Sigmoid colon (tissue), 7 donors: ENCODE results near the gene PDZRN4. TPM values are rescaled to one million over a fixed set of nuclear protein-coding genes. Genes with fewer than 3 reads are reported as not detected.
"Not testable (repeated sequence)": the region's sequence is repeated elsewhere in the genome, so short reads cannot be mapped to it uniquely, and the experiment has no call there.

ENCODE experiments used
- DNase-seq: peaks from one replicate; pipeline ENCODE4 v3.0.0-alpha.2; 2019
- H3K27ac ChIP-seq, 4 donors: fragments of 200-600 bp; sonication (generic); one replicate each; pipeline ENCODE4 v1.5.1; 2016 to 2019; ENCODE audit warnings: mild to moderate bottlenecking in 1 of 4
- H3K27me3 ChIP-seq, 3 donors: fragments of 200-600 bp; sonication (generic); one replicate each; pipeline ENCODE4 v1.5.1; 2019; ENCODE audit warnings: mild to moderate bottlenecking in 1 of 3
- H3K36me3 ChIP-seq, 4 donors: fragments of 200-600 bp; sonication (generic); one replicate each; pipeline ENCODE4 v1.5.1; 2016 to 2019
- H3K4me1 ChIP-seq, 4 donors: fragments of 200-600 bp; sonication (generic); one replicate each; pipeline ENCODE4 v1.5.1; 2017 to 2019
- H3K4me3 ChIP-seq, 4 donors: fragments of 200-600 bp; sonication (generic); one replicate each; pipeline ENCODE4 v1.5.1; 2017 to 2019; ENCODE audit warnings: mild to moderate bottlenecking in 2 of 4, moderate library complexity in 1 of 4
- H3K9me3 ChIP-seq, 4 donors: fragments of 200-600 bp in 3 of 4; sonication (generic) in 3 of 4; one replicate each; pipeline versions ENCODE4 v1.5.1 to v1.6.1; 2013 to 2019
- EP300 ChIP-seq, 4 donors: sonication (generic); formaldehyde crosslinking; IDR thresholded peaks; one replicate each; pipeline ENCODE4 v1.6.1; 2017; ENCODE audit warnings: antibody characterized with exemption in 4 of 4
- POLR2A ChIP-seq, 2 donors: fragments of 450-650 bp; IDR thresholded peaks; one replicate each; pipeline ENCODE4 v1.6.1; 2016; ENCODE audit warnings: antibody characterized with exemption in 2 of 2, mild to moderate bottlenecking in 2 of 2, moderate library complexity in 2 of 2
- POLR2AphosphoS5 ChIP-seq, 4 donors: sonication (generic); formaldehyde crosslinking; IDR thresholded peaks; one replicate each; pipeline ENCODE4 v1.6.1; 2017; ENCODE audit warnings: antibody characterized with exemption in 4 of 4
- WGBS, 2 donors: extraction: QIAGEN DNeasy Blood & Tissue Kit; methylation state at CpG; one replicate each; pipeline ENCODE4 v1.1.7; 2013; 5-methylcytosine and 5-hydroxymethylcytosine counted together
- intact Hi-C: fragments of 100-400 bp; cut with DNase I; formaldehyde crosslinking; loops from one replicate; pipeline ENCODE4 v1.15.1; 2023
- polyA plus RNA-seq, 3 donors: library from polyadenylated mRNA; stranded (reverse); fragments of 200-250 nt; gene quantifications; one replicate each; pipeline ENCODE4 v1.2.3, GENCODE V29; 2013
- total RNA-seq, 4 donors: library from RNA; depleted of rRNA; stranded (reverse); fragments of >200 nt; gene quantifications; one replicate each; pipeline ENCODE4 v1.1.0, GENCODE V29; 2016
- TF ChIP-seq, protein P1 (sequence below), 4 experiments: fragments of 450-650 bp in 3 of 4; fragments of 200-600 bp in 1 of 4; IDR thresholded peaks; one replicate each; pipeline ENCODE4 v1.5.1; 2016 to 2019; ENCODE audit warnings: antibody characterized with exemption in 4 of 4, mild to moderate bottlenecking in 3 of 4, moderate library complexity in 2 of 4
- donor health status: healthy with polysubstance abuse.
- donor health status: Bipolar disorder and iron deficiency.
- donor health status: healthy.

PDZRN4 gene
- total and polyA plus RNA-seq, 7 donors = 0.23 to 98.1 (median 71.5) TPM

DNA sequence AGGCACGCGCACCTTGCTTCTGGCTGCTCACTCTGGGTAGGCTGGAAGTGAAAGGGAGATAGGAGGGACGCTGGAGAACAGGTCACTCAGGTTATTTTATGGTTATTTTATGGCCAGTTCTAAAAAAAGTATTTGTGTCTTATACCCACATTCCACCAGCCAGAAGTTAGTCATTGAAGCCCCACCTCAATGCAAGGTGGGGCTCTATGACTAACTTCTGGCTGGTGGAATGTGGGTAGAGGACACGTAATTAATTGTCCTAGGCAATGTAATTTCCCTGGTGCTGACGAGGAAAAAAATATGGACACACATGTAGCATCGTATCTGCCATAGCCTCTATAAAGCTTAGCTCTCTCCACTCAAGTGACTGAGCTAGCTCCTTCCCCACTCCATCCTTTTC, 104.9 kb downstream of the PDZRN4 start:
- WGBS, 2 donors = 28 to 73% methylated on average over 6 of the region's 6 CpGs
- intact Hi-C loops = no loop called here

DNA sequence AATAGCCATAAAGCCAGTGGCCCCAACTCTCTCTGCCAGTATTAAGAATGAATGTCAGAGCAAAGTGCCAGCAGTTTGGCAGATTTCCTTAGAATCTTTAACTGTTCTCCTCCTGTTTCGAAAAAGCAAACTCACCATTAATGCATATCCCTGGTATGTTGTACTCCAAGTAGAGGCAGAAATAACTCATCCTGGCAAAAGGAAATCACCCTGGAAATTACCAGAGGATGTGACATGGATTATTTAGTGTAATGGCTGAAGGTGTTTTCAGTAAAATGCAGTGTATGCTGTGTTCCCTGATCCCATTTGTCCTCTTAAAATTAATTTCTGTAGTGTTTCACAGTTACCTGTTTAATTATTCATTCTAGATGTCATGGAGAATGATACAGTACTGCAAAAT, 105.3 kb downstream of the PDZRN4 start:
- no peak for DNase-seq
- intact Hi-C loops = no loop called here
- Histone ChIP-seq H3K9me3 (no peaks in the 10 kb centered on the region), H3K36me3 (no peaks in the 10 kb centered on the region), H3K27me3 (no peaks in the 10 kb centered on the region), H3K4me3 (no peak overlapping the region), H3K27ac (no peak overlapping the region), H3K4me1 (peaks cover 0 to 27% (median 0%) of the 10 kb centered on the region in 4 donors)
- no peak for TF ChIP-seq EP300 (IDR thresholded peaks at IDR 0.05)
- whole genome bisulfite sequencing, 2 donors = 83 to 88% methylated on average over 1 of the region's 1 CpG

More for the DNA sequence above, 104.9 kb downstream of the PDZRN4 start:
- Histone ChIP-seq H3K27me3 (no peaks in the 10 kb centered on the region), H3K4me3 (no peak overlapping the region), H3K4me1 (peaks cover 0 to 30% (median 2%) of the 10 kb centered on the region in 4 donors), H3K9me3 (no peaks in the 10 kb centered on the region), H3K27ac (no peak overlapping the region), H3K36me3 (no peaks in the 10 kb centered on the region)
- TF ChIP-seq POLR2AphosphoS5 (IDR thresholded peaks at IDR 0.05) (no peak), EP300 (IDR thresholded peaks at IDR 0.05) (no peak), POLR2A (IDR thresholded peaks at IDR 0.05) (no peak)
- TF ChIP-seq, protein P1, sequence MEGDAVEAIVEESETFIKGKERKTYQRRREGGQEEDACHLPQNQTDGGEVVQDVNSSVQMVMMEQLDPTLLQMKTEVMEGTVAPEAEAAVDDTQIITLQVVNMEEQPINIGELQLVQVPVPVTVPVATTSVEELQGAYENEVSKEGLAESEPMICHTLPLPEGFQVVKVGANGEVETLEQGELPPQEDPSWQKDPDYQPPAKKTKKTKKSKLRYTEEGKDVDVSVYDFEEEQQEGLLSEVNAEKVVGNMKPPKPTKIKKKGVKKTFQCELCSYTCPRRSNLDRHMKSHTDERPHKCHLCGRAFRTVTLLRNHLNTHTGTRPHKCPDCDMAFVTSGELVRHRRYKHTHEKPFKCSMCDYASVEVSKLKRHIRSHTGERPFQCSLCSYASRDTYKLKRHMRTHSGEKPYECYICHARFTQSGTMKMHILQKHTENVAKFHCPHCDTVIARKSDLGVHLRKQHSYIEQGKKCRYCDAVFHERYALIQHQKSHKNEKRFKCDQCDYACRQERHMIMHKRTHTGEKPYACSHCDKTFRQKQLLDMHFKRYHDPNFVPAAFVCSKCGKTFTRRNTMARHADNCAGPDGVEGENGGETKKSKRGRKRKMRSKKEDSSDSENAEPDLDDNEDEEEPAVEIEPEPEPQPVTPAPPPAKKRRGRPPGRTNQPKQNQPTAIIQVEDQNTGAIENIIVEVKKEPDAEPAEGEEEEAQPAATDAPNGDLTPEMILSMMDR (IDR thresholded peaks at IDR 0.05) = no peak
- no peak for DNase-seq

DNA sequence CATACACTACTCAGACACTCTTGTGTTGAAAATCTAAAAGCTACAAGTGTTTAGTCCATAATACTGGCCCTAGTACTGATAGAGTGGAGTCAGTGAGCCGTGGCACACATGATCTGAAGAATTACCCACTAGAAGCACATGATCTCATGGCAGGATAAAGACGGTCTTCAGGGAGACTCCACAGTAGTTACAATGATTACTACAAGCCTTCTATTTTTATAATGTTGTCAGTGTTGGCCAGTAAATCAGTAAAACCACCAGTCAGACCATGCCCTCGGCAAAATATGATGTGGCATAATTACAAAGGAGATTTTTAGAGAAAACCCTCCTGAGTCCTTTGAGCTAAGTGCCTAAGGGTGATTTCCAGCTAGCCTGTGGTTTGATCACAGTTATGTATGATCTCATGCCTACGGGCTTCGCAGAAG, 114.9 kb downstream of the PDZRN4 start:
- Histone ChIP-seq H3K4me1 (peaks cover 0 to 36% (median 15%) of the 10 kb centered on the region in 4 donors), H3K27me3 (no peaks in the 10 kb centered on the region), H3K27ac (no peak overlapping the region), H3K4me3 (no peak overlapping the region), H3K36me3 (no peaks in the 10 kb centered on the region), H3K9me3 (no peaks in the 10 kb centered on the region)
- intact Hi-C loops = no loop called here
- no peak for DNase-seq
- WGBS, 2 donors = 84 to 88% methylated on average over 5 of the region's 5 CpGs
- TF ChIP-seq POLR2AphosphoS5 (IDR thresholded peaks at IDR 0.05) (no peak), POLR2A (IDR thresholded peaks at IDR 0.05) (no peak), EP300 (IDR thresholded peaks at IDR 0.05) (no peak)
- TF ChIP-seq, protein P1 (IDR thresholded peaks at IDR 0.05) = no peak

DNA sequence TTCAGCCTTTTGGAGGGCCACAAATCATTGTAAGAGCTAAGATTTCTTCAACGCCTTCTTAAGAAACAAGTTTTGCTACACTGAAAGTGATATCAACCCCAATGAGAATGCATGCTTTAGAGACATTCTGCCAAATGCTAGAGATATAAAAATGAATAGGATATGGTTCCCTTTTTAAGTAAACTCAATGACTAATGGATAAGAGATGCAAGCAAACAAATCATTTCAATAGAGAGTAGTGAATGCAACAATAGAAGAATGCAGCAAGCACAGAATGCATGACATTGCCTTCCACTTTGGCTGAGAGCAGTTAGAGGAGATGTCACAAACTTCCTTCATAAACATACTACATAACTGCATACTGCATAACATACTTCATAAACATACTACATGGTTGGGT, 116.4 kb downstream of the PDZRN4 start:
- no peak for DNase-seq
- Histone ChIP-seq H3K4me1 (peaks cover 0 to 24% (median 9%) of the 10 kb centered on the region in 4 donors), H3K9me3 (no peaks in the 10 kb centered on the region), H3K36me3 (no peaks in the 10 kb centered on the region), H3K4me3 (no peak overlapping the region), H3K27ac (no peak overlapping the region), H3K27me3 (no peaks in the 10 kb centered on the region)
- TF ChIP-seq, protein P1 (IDR thresholded peaks at IDR 0.05) = no peak
- TF ChIP-seq EP300 (IDR thresholded peaks at IDR 0.05) (no peak), POLR2AphosphoS5 (IDR thresholded peaks at IDR 0.05) (no peak), POLR2A (IDR thresholded peaks at IDR 0.05) (no peak)
- 85 to 86% methylated on average over 1 of the region's 1 CpG for WGBS, 2 donors
- intact Hi-C loops = no loop called here

DNA sequence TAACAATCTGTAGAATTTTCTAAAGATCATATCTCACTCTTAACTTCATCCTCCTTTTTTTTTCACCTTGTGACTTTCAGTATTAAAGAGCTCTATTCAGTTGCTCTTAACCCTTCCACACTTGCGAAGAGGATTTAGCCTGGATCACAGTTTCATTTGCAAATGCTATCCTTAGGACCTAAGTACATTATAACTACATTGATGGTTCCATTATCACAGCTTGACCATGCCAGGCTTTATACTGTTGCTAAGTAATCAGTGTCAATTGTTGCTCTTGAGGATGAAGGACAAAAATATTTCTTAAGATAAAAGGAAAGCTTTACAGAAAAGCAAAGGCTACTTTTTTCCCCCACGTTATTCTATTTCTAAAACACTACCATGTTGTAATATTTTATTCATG, 122.2 kb downstream of the PDZRN4 start:
- 76 to 92% methylated on average over 2 of the region's 2 CpGs for WGBS, 2 donors
- no peaks in the 10 kb centered on the region for H3K9me3 ChIP-seq
- intact Hi-C loops = no loop called here
- H3K27ac ChIP-seq = no peak overlapping the region
- no peak overlapping the region for H3K4me3 ChIP-seq
- no peaks in the 10 kb centered on the region for H3K27me3 ChIP-seq
- TF ChIP-seq POLR2A (IDR thresholded peaks at IDR 0.05) = no peak
- H3K4me1 ChIP-seq = no peaks in the 10 kb centered on the region
- H3K36me3 ChIP-seq = peaks cover 0 to 5% (median 0%) of the 10 kb centered on the region in 4 donors
- no peak for DNase-seq

DNA sequence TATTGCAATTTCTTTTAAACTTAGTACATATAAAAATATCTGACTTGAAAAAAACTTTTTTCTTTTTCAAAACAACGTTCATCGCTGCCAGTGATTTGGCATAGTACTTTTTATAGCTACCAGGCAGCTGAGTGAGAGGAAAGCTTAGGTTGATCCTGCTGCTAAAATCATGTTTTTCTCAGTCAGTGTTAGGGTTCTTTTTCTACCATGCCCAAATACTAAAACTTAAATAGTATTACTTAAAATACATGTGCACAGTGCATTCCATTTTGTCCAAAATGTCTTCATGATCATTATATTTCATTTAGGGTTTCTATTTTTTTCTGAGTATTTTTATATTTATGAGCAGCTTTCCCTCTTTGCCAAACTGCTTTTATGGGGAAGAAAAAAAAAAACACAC, 123.8 kb downstream of the PDZRN4 start:
- Histone ChIP-seq H3K4me1 (no peaks in the 10 kb centered on the region), H3K36me3 (peaks cover 0 to 5% (median 0%) of the 10 kb centered on the region in 4 donors), H3K9me3 (no peaks in the 10 kb centered on the region), H3K27me3 (no peaks in the 10 kb centered on the region), H3K4me3 (no peak overlapping the region), H3K27ac (no peak overlapping the region)
- 84 to 87% methylated on average over 2 of the region's 2 CpGs for WGBS, 2 donors
- DNase-seq = no peak
- no peak for TF ChIP-seq EP300 (IDR thresholded peaks at IDR 0.05)
- intact Hi-C loops = no loop called here

DNA sequence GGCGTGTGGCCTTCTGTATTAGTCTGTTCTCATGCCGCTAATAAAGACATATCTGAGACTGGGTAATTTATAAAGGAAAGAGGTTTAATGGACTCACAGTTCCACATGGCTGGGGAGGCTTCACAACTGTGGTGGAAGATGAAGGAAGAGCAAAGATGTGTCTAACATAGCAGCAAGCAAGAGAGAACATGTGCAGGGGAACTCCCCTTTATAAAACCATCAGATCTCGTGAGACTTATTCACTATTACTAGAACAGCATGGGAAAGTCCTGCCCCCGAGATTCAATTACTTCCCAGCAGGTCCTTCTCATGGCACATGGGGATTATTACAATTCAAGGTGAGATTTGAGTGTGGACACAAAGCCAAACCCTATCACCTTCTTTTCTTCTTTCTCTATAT, 124.3 kb downstream of the PDZRN4 start:
- WGBS, 2 donors = 58 to 83% methylated on average over 4 of the region's 4 CpGs
- intact Hi-C loops, H3K4me3 ChIP-seq: not testable (repeated sequence)

More for the DNA sequence above, 124.3 kb downstream of the PDZRN4 start:
- DNase-seq, H3K4me1 ChIP-seq, H3K27ac ChIP-seq, H3K27me3 ChIP-seq, H3K36me3 ChIP-seq, H3K9me3 ChIP-seq: not testable (repeated sequence)
